ENCODE data around the gene PRF1.
A peak's percentile ranks its signal among the peaks of the same experiment; 100 is the strongest.

PRF1 gene

DNA sequence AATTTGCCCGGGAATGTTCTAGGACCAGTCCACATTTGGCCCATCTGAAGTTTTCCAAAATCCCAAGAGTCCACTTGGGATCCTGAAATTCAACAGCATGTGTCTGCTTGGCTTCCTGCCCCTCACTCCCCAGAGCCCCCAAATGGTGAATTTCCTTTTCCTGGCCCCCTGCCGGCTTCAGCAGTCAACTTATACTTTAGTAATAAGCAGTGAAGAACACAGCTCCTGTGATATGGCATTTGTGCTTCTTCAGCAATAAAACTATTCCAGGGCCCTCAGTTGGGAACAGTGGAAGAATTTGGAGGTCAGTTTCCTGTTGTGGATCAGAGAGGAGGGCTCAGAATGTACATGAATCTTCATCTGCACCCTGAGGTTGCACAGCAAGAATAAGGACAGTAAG lies 51.1 kb downstream of the PRF1 start:
- Histone ChIP-seq H3K27ac (ENCODE audit: insufficient read depth, low read length, poor library complexity, severe bottlenecking) (no peak overlapping the region), H3K4me1 (ENCODE audit: control insufficient read depth, insufficient read depth, low read length, poor library complexity, severe bottlenecking) (no peaks in the 10 kb centered on the region)

DNA sequence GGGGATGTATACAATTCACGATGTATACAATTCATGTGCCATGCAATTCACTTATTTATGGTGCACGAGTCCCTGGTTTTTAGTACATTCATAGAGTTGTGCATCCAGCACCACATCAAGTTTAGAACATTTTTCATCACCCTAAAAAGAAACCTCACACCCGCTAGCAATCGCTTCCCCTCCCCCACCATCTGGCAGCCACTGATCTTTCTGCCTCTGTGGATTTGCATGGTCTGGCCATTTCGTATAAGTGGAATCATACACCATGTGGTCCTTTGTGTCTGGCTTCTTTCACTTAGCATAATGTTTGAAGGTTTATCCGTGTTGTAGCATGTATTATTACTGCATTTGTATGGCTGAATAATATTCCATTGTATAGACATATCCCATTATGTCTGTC lies 52.1 kb downstream of the PRF1 start:
- Histone ChIP-seq H3K27me3 (replicated peaks; ENCODE audit: control insufficient read depth, insufficient read depth, low read length, poor library complexity, severe bottlenecking) (no peaks in the 10 kb centered on the region), H3K4me3 (ENCODE audit: insufficient read depth, low read depth, low read length, poor library complexity, severe bottlenecking) (no peak overlapping the region), H3K4me1 (ENCODE audit: control insufficient read depth, insufficient read depth, low read length, poor library complexity, severe bottlenecking) (no peaks in the 10 kb centered on the region), H3K36me3 (ENCODE audit: control insufficient read depth, insufficient read depth, low read length) (no peaks in the 10 kb centered on the region), H3K27ac (ENCODE audit: insufficient read depth, low read length, poor library complexity, severe bottlenecking) (no peak overlapping the region), H3K9me3 (ENCODE audit: control insufficient read depth, low read length) (no peaks in the 10 kb centered on the region)
- no peak for DNase-seq

More for the DNA sequence above, 51.1 kb downstream of the PRF1 start:
- Histone ChIP-seq H3K27me3 (replicated peaks; ENCODE audit: control insufficient read depth, insufficient read depth, low read length, poor library complexity, severe bottlenecking) (no peaks in the 10 kb centered on the region), H3K4me3 (ENCODE audit: insufficient read depth, low read depth, low read length, poor library complexity, severe bottlenecking) (no peak overlapping the region), H3K36me3 (ENCODE audit: control insufficient read depth, insufficient read depth, low read length) (no peaks in the 10 kb centered on the region), H3K9me3 (ENCODE audit: control insufficient read depth, low read length) (no peaks in the 10 kb centered on the region)
- DNase-seq = no peak

DNA sequence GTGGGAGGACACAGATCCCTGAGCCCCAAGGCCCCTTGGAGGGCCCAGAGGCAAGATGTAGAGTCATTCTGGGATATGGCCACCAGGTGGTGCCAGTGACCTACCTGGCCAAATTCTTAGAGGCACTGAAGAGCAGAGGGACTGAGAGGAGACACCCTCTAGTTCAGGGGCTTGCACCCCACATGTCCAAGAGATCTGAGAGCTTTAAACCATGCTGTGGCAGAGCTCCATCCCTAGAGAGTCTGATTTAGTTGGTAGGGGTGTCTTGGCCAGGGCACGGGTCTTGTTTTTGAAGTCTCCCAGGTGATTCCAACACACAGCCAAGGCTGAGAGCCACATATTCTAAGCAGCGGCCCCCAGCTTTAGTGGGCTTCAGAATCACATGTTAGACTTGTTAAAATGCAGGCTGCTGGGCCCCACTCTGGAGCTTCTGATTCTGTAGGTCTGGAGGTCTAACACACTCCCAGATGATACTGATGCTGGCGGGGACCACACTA lies 52.5 kb downstream of the PRF1 start:
- no peaks in the 10 kb centered on the region for H3K27me3 ChIP-seq (replicated peaks; ENCODE audit: control insufficient read depth, insufficient read depth, low read length, poor library complexity, severe bottlenecking)
- H3K9me3 ChIP-seq (ENCODE audit: control insufficient read depth, low read length) = no peaks in the 10 kb centered on the region
- H3K4me3 ChIP-seq (ENCODE audit: insufficient read depth, low read depth, low read length, poor library complexity, severe bottlenecking) = no peak overlapping the region
- H3K27ac ChIP-seq (ENCODE audit: insufficient read depth, low read length, poor library complexity, severe bottlenecking) = no peak overlapping the region
- H3K36me3 ChIP-seq (ENCODE audit: control insufficient read depth, insufficient read depth, low read length) = no peaks in the 10 kb centered on the region
- peak; percentile 43 to 53 (median 51) for DNase-seq
- no peaks in the 10 kb centered on the region for H3K4me1 ChIP-seq (ENCODE audit: control insufficient read depth, insufficient read depth, low read length, poor library complexity, severe bottlenecking)

DNA sequence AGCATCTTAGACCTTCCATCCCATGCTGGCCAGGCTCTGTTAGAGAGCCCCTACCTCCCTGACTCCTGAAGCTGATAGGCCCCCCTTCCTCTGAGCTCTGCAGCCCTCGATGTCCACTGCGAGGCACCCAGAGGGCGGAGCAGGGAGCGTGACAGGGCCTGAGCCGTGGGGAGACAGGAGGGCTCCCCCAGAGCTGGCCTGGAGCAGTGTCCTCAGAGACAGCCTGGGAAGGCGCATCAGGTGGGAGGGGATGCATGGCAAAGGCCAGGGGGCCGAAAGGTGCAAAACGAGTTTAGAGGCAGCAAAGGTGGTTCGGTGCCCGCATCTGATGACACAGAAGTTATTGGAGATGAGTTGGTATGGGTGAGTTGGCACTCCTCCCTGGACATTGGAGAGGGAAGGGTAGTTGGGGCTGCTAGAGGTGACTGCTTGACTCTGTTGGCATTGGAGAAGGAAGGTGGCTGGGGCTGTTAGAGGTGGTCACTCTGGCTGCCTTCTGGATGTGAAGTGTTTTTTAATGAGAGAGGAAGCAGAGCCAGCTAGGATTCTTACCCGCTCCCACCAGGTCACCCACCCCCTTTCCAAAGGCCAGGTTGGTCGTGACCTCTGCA lies 53.1 kb downstream of the PRF1 start:
- no peak overlapping the region for H3K27ac ChIP-seq (ENCODE audit: insufficient read depth, low read length, poor library complexity, severe bottlenecking)
- no peak for DNase-seq

More for the DNA sequence above, 53.1 kb downstream of the PRF1 start:
- no peaks in the 10 kb centered on the region for H3K36me3 ChIP-seq (ENCODE audit: control insufficient read depth, insufficient read depth, low read length)
- no peak overlapping the region for H3K4me3 ChIP-seq (ENCODE audit: insufficient read depth, low read depth, low read length, poor library complexity, severe bottlenecking)
- H3K4me1 ChIP-seq (ENCODE audit: control insufficient read depth, insufficient read depth, low read length, poor library complexity, severe bottlenecking) = no peaks in the 10 kb centered on the region
- no peaks in the 10 kb centered on the region for H3K9me3 ChIP-seq (ENCODE audit: control insufficient read depth, low read length)
- H3K27me3 ChIP-seq (replicated peaks; ENCODE audit: control insufficient read depth, insufficient read depth, low read length, poor library complexity, severe bottlenecking) = no peaks in the 10 kb centered on the region

Data from effector memory CD4-positive, alpha-beta T cell (primary cell).